ENCODE measurements around the gene CGB8. TPM values are rescaled to one million over a fixed set of nuclear protein-coding genes. Genes with fewer than 3 reads are reported as not detected.
"Not testable (repeated sequence)": the region's sequence is repeated elsewhere in the genome, so short reads cannot be mapped to it uniquely, and the experiment has no call there.

Gene CGB8
- total and polyA plus RNA-seq, 2 donors (not counting 1 experiment from before 2014, with no cell fraction given): not detected

DNA sequence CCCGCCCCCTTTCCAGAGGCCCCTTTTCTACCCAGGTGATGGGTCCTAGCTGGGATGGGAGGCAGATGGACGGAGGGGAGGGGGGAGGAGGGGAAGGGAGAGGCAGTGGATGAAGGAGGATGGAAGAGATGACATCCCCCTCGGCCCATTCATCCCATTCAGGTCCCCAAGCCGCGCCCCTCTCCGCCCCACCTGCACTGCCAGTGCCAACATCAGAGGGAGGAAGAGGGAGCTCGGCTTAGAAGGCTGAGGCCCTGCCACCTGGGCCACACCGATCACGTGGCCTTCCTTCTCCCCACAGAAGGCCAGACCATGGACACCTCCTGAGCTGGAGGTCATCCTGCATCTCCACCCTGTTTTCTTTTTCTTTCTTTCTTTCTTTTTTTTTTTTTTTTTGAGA lies 20.2 kb downstream of the CGB8 start:
- not testable (repeated sequence) for H3K27me3 ChIP-seq (ENCODE audit: control insufficient read depth, insufficient read depth, low read length); H3K4me2 ChIP-seq (ENCODE audit: extremely low read depth, insufficient read depth, low read length); H3K9ac ChIP-seq (ENCODE audit: insufficient read depth, low read length); H4K20me1 ChIP-seq (ENCODE audit: control insufficient read depth, extremely low read depth, insufficient read depth, low read length); H3K79me2 ChIP-seq (ENCODE audit: control insufficient read depth, insufficient read depth, low read length); H3K27ac ChIP-seq (ENCODE audit: insufficient read depth, low read length); DNase-seq (ENCODE audit: low read depth in 2 of 2); H3K9me3 ChIP-seq (ENCODE audit: control insufficient read depth, insufficient read depth, low read depth, low read length); H3K36me3 ChIP-seq (ENCODE audit: control insufficient read depth, insufficient read depth, low read length); H3K4me1 ChIP-seq (ENCODE audit: control insufficient read depth, extremely low read depth, insufficient read depth, low read length); H3K4me3 ChIP-seq (replicated peaks in 1 of 4; ENCODE audit: control extremely low read depth in 1 of 4, insufficient read depth in 1 of 4, low read depth in 3 of 4, low read length in 4 of 4); H2AFZ ChIP-seq (ENCODE audit: low read length)

DNA sequence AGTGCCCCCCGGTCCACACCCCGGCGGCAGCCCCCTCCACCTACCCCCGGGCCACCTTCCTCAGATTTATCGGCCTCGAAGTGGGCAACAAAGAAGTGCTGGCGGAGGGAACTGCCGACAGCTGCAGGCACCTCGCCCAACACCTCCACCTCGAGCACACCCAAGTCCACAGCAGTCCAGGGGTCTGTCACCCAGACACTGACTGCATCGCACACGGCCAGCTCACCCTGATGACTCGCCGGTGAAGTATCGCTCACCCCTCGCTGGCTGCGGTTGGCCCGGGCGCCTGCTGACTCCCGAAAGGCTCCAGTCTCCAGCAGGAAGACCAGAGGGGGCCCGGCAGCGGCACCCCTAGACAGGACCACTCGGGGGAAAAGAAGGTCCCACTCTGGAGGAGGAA lies 23.3 kb downstream of the CGB8 start:
- not testable (repeated sequence) for H3K4me2 ChIP-seq (ENCODE audit: extremely low read depth, insufficient read depth, low read length); DNase-seq (ENCODE audit: low read depth in 2 of 2); H3K9me3 ChIP-seq (ENCODE audit: control insufficient read depth, insufficient read depth, low read depth, low read length); H3K36me3 ChIP-seq (ENCODE audit: control insufficient read depth, insufficient read depth, low read length); H3K4me3 ChIP-seq (replicated peaks in 1 of 4; ENCODE audit: control extremely low read depth in 1 of 4, insufficient read depth in 1 of 4, low read depth in 3 of 4, low read length in 4 of 4); H2AFZ ChIP-seq (ENCODE audit: low read length); H4K20me1 ChIP-seq (ENCODE audit: control insufficient read depth, extremely low read depth, insufficient read depth, low read length); H3K4me1 ChIP-seq (ENCODE audit: control insufficient read depth, extremely low read depth, insufficient read depth, low read length); H3K27ac ChIP-seq (ENCODE audit: insufficient read depth, low read length); H3K9ac ChIP-seq (ENCODE audit: insufficient read depth, low read length); H3K79me2 ChIP-seq (ENCODE audit: control insufficient read depth, insufficient read depth, low read length); H3K27me3 ChIP-seq (ENCODE audit: control insufficient read depth, insufficient read depth, low read length)

DNA sequence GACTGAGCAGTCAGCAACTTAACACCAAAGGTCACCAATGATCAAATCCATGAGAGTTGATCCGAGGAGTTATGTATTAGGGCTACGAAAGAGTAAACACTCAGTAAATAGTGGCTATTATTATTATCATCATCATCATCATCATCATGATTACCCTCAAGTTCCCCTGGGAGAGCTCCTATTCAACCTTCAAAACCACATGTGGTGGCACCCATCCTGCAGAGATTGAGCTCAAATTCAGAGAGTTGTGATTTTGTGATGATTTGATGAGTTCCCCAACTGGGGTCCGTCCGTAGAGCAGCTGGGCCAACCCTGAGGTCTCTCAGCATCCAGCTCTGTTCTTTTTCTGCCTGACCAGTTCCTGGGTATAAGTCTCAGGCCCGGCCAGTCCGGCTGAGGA lies 23.8 kb downstream of the CGB8 start:
- H3K79me2 ChIP-seq (ENCODE audit: control insufficient read depth, insufficient read depth, low read length); H3K4me3 ChIP-seq (replicated peaks in 1 of 4; ENCODE audit: control extremely low read depth in 1 of 4, insufficient read depth in 1 of 4, low read depth in 3 of 4, low read length in 4 of 4); H3K9ac ChIP-seq (ENCODE audit: insufficient read depth, low read length); H3K36me3 ChIP-seq (ENCODE audit: control insufficient read depth, insufficient read depth, low read length); H3K4me1 ChIP-seq (ENCODE audit: control insufficient read depth, extremely low read depth, insufficient read depth, low read length); H3K4me2 ChIP-seq (ENCODE audit: extremely low read depth, insufficient read depth, low read length); H4K20me1 ChIP-seq (ENCODE audit: control insufficient read depth, extremely low read depth, insufficient read depth, low read length); H2AFZ ChIP-seq (ENCODE audit: low read length); DNase-seq (ENCODE audit: low read depth in 2 of 2); H3K9me3 ChIP-seq (ENCODE audit: control insufficient read depth, insufficient read depth, low read depth, low read length); H3K27ac ChIP-seq (ENCODE audit: insufficient read depth, low read length); H3K27me3 ChIP-seq (ENCODE audit: control insufficient read depth, insufficient read depth, low read length): not testable (repeated sequence)

DNA sequence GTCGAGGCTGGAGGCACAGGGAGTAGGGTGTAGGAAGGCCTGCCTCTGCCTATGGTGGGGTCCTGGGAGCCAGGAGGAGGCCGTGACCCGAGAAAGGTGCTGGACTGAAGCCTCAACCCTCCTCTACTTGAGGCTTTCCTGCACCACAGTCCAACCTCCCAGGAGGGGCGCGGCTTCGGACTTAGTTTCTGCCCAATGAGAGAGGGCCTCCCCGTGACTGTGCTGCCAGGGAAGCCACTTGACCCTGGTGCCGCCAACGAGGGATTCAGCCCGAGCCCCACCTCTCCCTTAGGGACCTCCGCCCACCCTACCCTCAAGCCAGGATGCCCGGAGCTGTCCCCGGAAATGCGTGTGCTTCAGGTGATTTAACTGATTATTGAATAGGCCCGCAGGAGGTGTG lies 24.7 kb downstream of the CGB8 start, which contains the start of gene CGB3:
Gene CGB3 (minus strand): TSS at position 101 of the 400 bp plus-strand sequence. CDS start 362 bp downstream, outside the sequence.
- H3K9me3 ChIP-seq (ENCODE audit: control insufficient read depth, insufficient read depth, low read depth, low read length); H3K27me3 ChIP-seq (ENCODE audit: control insufficient read depth, insufficient read depth, low read length); H2AFZ ChIP-seq (ENCODE audit: low read length); H3K4me3 ChIP-seq (replicated peaks in 1 of 4; ENCODE audit: control extremely low read depth in 1 of 4, insufficient read depth in 1 of 4, low read depth in 3 of 4, low read length in 4 of 4); H3K9ac ChIP-seq (ENCODE audit: insufficient read depth, low read length); DNase-seq (ENCODE audit: low read depth in 2 of 2); H3K27ac ChIP-seq (ENCODE audit: insufficient read depth, low read length); H3K36me3 ChIP-seq (ENCODE audit: control insufficient read depth, insufficient read depth, low read length); H3K79me2 ChIP-seq (ENCODE audit: control insufficient read depth, insufficient read depth, low read length); H3K4me2 ChIP-seq (ENCODE audit: extremely low read depth, insufficient read depth, low read length); H3K4me1 ChIP-seq (ENCODE audit: control insufficient read depth, extremely low read depth, insufficient read depth, low read length); H4K20me1 ChIP-seq (ENCODE audit: control insufficient read depth, extremely low read depth, insufficient read depth, low read length): not testable (repeated sequence)

DNA sequence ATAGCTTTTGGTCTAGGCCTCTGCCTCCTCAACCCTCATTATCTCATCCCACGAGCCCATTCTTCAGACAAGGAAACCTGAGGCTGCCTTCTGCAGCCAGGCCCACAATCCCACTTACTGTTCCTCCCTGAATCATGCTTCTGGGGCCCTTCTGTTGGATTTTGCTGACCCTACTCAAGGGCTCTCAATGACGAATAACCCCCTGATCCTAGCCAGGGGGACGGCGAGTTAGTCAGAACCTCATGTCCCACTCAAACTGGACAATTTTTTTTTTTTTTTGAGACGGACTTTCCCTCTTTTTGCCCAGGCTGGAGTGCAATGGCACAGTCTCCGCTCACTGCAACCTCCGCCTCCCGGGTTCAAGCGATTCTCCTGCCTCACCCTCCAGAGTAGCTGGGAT lies 26.8 kb downstream of the CGB8 start:
- H3K79me2 ChIP-seq (ENCODE audit: control insufficient read depth, insufficient read depth, low read length): no peaks in the 10 kb centered on the region
- no peak overlapping the region for H3K4me3 ChIP-seq (replicated peaks in 1 of 4; ENCODE audit: control extremely low read depth in 1 of 4, insufficient read depth in 1 of 4, low read depth in 3 of 4, low read length in 4 of 4)
- H4K20me1 ChIP-seq (ENCODE audit: control insufficient read depth, extremely low read depth, insufficient read depth, low read length): no peaks in the 10 kb centered on the region
- TF ChIP-seq, protein P1, sequence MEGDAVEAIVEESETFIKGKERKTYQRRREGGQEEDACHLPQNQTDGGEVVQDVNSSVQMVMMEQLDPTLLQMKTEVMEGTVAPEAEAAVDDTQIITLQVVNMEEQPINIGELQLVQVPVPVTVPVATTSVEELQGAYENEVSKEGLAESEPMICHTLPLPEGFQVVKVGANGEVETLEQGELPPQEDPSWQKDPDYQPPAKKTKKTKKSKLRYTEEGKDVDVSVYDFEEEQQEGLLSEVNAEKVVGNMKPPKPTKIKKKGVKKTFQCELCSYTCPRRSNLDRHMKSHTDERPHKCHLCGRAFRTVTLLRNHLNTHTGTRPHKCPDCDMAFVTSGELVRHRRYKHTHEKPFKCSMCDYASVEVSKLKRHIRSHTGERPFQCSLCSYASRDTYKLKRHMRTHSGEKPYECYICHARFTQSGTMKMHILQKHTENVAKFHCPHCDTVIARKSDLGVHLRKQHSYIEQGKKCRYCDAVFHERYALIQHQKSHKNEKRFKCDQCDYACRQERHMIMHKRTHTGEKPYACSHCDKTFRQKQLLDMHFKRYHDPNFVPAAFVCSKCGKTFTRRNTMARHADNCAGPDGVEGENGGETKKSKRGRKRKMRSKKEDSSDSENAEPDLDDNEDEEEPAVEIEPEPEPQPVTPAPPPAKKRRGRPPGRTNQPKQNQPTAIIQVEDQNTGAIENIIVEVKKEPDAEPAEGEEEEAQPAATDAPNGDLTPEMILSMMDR (conservative IDR thresholded peaks at IDR 0.05 in 1 of 2, IDR thresholded peaks at IDR 0.05 in 1 of 2; ENCODE audit: low read depth in 1 of 2, low read length in 2 of 2): no peak
- TF ChIP-seq EZH2 (IDR thresholded peaks at IDR 0.05; ENCODE audit: low read length, missing control alignments): no peak
- no peaks in the 10 kb centered on the region for H3K9me3 ChIP-seq (ENCODE audit: control insufficient read depth, insufficient read depth, low read depth, low read length)
- no peak overlapping the region for H3K4me2 ChIP-seq (ENCODE audit: extremely low read depth, insufficient read depth, low read length)
- peaks cover 2% of the 10 kb centered on the region for H3K4me1 ChIP-seq (ENCODE audit: control insufficient read depth, extremely low read depth, insufficient read depth, low read length)
- no peak overlapping the region for H2AFZ ChIP-seq (ENCODE audit: low read length)
- H3K27me3 ChIP-seq (ENCODE audit: control insufficient read depth, insufficient read depth, low read length): peaks cover 3% of the 10 kb centered on the region
- no peak overlapping the region for H3K27ac ChIP-seq (ENCODE audit: insufficient read depth, low read length)
- no peaks in the 10 kb centered on the region for H3K36me3 ChIP-seq (ENCODE audit: control insufficient read depth, insufficient read depth, low read length)
- no peak overlapping the region for H3K9ac ChIP-seq (ENCODE audit: insufficient read depth, low read length)
- DNase-seq (ENCODE audit: low read depth in 2 of 2): no peak

All from fibroblast of lung (primary cell).